ENCODE data around the gene C16orf87.

The C16orf87 gene

DNA sequence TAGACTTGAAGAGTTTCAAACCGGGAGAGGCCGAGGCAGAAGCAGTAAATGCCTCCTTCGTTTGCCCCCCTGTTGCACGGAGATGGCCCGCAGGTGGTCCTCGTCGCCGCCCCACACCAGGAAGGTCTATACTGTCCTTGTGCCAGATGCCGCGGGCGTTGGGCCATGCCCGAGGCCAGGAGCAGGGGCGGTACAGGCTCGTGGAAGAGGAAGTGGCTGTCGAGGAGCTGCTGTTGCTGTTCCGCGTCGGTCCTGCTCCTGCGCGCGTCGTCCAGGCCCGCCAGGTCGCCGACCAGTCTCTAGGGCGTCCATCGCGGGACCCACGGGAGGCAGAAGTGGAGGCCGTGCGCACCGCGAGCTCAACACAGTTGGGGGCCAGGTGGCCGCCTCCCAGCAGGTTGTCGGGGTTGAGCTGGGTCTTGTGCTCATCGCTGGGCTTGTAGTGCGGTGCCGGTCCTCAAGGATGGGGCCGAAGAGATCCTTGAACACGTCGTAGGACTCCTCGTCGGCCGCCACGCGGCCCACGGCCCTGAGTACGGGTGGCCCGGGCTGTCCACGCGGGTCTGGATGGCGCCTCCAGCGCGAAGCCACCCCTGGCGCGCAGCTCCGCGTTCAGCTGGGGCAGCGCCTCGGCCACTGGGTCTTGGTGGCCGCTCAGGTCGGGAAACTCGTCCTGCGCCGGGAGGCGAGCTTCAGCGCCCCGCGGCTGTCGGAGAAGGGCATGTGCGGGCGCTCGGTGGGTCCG, 13.1 kb upstream of the C16orf87 start:
- peaks cover 0 to 5% (median 2%) of the 10 kb centered on the region in 5 experiments for H3K9me3 ChIP-seq (ENCODE audit: control extremely low read depth in 1 of 5, control insufficient read depth in 4 of 5, insufficient read depth in 2 of 5, low read depth in 1 of 5, low read length in 4 of 5)
- DNase-seq: peak; percentile 9 to 57 (median 38)
- ChIA-PET CTCF (interaction anchor here (0.9 to 2.8 kb wide), 2 partner anchors 10 to 64 kb away, joined by 4 to 17 read pairs; no protein-coding TSS in a partner anchor), POLR2A (no interaction called here)
- 31% methylated on average over 57 of the region's 74 CpGs for WGBS (ENCODE audit: insufficient coverage)
- H3K4me1 ChIP-seq (ENCODE audit: control extremely low read depth in 1 of 4, control insufficient read depth in 4 of 4, insufficient read depth in 4 of 4, low read length in 3 of 4): peaks cover 0 to 3% (median 0%) of the 10 kb centered on the region in 4 experiments
- H3K36me3 ChIP-seq (ENCODE audit: control insufficient read depth in 4 of 4, insufficient read depth in 4 of 4, low read length in 3 of 4): no peaks in the 10 kb centered on the region
- peaks cover 0 to 19% (median 0%) of the 10 kb centered on the region in 5 experiments for H3K27me3 ChIP-seq (replicated peaks in 2 of 5; ENCODE audit: control insufficient read depth in 4 of 5, insufficient read depth in 5 of 5, low read length in 4 of 5)
- H3K27ac ChIP-seq (ENCODE audit: insufficient read depth in 1 of 2, low read depth in 1 of 2, low read length in 2 of 2, poor library complexity in 1 of 2, severe bottlenecking in 2 of 2): no peak overlapping the region
- H3K4me3 ChIP-seq (ENCODE audit: control insufficient read depth in 1 of 7, extremely low read depth in 1 of 7, insufficient read depth in 4 of 7, low read depth in 2 of 7, low read length in 6 of 7): peak overlapping the region in 3 of 7 experiments; percentile 24 to 52 (median 51)

GRCh38 chr16:46842192-46842895, 11.4 kb upstream of the C16orf87 start:
- Histone ChIP-seq H3K36me3 (ENCODE audit: control insufficient read depth in 4 of 4, insufficient read depth in 4 of 4, low read length in 3 of 4) (no peaks in the 10 kb centered on the region), H3K9me3 (ENCODE audit: control extremely low read depth in 1 of 5, control insufficient read depth in 4 of 5, insufficient read depth in 2 of 5, low read depth in 1 of 5, low read length in 4 of 5) (peaks cover 0 to 5% (median 2%) of the 10 kb centered on the region in 5 experiments), H3K27me3 (replicated peaks in 2 of 5; ENCODE audit: control insufficient read depth in 4 of 5, insufficient read depth in 5 of 5, low read length in 4 of 5) (peaks cover 0 to 19% (median 0%) of the 10 kb centered on the region in 5 experiments), H3K4me3 (ENCODE audit: control insufficient read depth in 1 of 7, extremely low read depth in 1 of 7, insufficient read depth in 4 of 7, low read depth in 2 of 7, low read length in 6 of 7) (no peak overlapping the region), H3K27ac (ENCODE audit: insufficient read depth in 1 of 2, low read depth in 1 of 2, low read length in 2 of 2, poor library complexity in 1 of 2, severe bottlenecking in 2 of 2) (no peak overlapping the region), H3K4me1 (ENCODE audit: control extremely low read depth in 1 of 4, control insufficient read depth in 4 of 4, insufficient read depth in 4 of 4, low read length in 3 of 4) (peaks cover 0 to 3% (median 0%) of the 10 kb centered on the region in 4 experiments)
- ChIA-PET CTCF (interaction anchor here (0.7 kb wide), 1 partner anchor 12 kb away, joined by 3 read pairs; no protein-coding TSS in a partner anchor), POLR2A (no interaction called here)
- no peak for DNase-seq
- WGBS (ENCODE audit: insufficient coverage): 100% methylated on average over 8 of the region's 18 CpGs

DNA sequence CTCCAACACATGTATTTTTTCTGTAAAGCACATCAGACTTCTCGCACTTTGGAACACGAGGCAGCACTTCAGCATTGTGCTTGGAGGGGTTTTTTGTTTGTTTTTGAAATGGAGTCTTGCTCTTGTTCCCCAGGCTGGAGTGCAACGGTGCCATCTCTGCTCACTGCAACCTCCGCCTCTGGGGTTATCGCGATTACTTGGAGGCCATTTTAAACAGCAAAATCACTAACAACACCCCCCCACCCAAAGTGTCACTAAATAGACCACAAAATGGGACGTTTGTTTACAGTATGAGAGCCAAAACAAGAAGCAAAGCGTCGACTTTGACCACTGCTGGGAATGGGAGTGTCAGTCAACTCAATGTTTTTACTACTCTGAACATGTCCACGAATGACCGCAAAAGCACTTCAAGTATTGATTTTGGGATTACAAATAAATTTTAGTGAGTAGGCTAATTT, 9.0 kb upstream of the C16orf87 start:
- DNase-seq: no peak
- H3K36me3 ChIP-seq (ENCODE audit: control insufficient read depth in 4 of 4, insufficient read depth in 4 of 4, low read length in 3 of 4): no peaks in the 10 kb centered on the region
- peaks cover 0 to 3% (median 0%) of the 10 kb centered on the region in 4 experiments for H3K4me1 ChIP-seq (ENCODE audit: control extremely low read depth in 1 of 4, control insufficient read depth in 4 of 4, insufficient read depth in 4 of 4, low read length in 3 of 4)
- H3K27ac ChIP-seq (ENCODE audit: insufficient read depth in 1 of 2, low read depth in 1 of 2, low read length in 2 of 2, poor library complexity in 1 of 2, severe bottlenecking in 2 of 2): no peak overlapping the region
- peaks cover 0 to 5% (median 2%) of the 10 kb centered on the region in 5 experiments for H3K9me3 ChIP-seq (ENCODE audit: control extremely low read depth in 1 of 5, control insufficient read depth in 4 of 5, insufficient read depth in 2 of 5, low read depth in 1 of 5, low read length in 4 of 5)
- peaks cover 0 to 15% (median 0%) of the 10 kb centered on the region in 5 experiments for H3K27me3 ChIP-seq (replicated peaks in 2 of 5; ENCODE audit: control insufficient read depth in 4 of 5, insufficient read depth in 5 of 5, low read length in 4 of 5)
- WGBS (ENCODE audit: insufficient coverage): 87% methylated on average over 7 of the region's 11 CpGs
- no peak overlapping the region for H3K4me3 ChIP-seq (ENCODE audit: control insufficient read depth in 1 of 7, extremely low read depth in 1 of 7, insufficient read depth in 4 of 7, low read depth in 2 of 7, low read length in 6 of 7)
- ChIA-PET POLR2A (no interaction called here), CTCF (interaction anchor here (1.0 kb wide), 2 partner anchors 11 to 14 kb away, joined by 3 to 6 read pairs; no protein-coding TSS in a partner anchor)

DNA sequence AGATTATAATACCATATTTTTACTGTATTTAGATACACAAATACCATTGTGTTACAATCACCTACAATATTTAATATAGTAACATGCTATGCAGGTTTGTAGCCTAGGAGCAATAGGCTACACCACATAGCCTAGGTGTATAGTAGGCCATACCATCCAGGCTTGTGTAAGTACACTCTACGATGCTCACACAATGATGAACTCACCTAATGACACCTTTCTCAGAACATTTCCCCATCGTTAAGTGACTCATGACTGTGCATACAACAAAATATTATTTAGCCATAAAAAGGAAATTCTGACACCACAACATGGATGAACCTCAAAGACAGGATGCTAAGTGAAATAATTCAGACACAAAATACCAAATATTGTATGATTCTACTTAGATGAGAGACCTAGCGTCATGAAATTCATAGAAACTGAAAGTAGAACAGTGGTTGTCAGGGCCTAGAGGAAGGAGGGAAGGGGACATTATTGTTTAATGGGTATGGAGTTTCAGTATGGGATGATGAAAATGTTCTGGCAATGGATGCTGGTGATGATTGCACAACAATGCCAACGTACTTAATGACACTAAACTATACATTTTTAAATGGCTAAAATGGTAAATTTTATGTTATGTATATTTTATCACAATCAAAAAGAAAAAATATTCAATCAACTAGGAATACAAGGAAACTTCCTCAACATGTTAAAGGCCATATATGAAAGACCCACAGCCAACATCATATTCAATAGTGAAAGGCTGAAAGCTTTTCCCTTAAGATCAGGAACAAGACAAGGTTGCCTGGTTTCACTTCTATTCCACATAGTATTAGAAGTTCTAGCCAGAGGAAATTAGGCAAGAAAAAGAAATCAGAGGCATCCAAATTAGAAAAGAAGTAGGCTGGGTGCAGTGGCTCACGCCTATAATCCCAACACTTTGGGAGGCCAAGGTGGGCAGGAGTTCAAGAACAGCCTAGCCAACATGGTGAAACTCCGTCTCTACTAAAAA, 5.9 kb upstream of the C16orf87 start:
- H3K9me3 ChIP-seq (ENCODE audit: control extremely low read depth in 1 of 5, control insufficient read depth in 4 of 5, insufficient read depth in 2 of 5, low read depth in 1 of 5, low read length in 4 of 5): no peaks in the 10 kb centered on the region
- no peak for DNase-seq
- no peak overlapping the region for H3K4me3 ChIP-seq (ENCODE audit: control insufficient read depth in 1 of 7, extremely low read depth in 1 of 7, insufficient read depth in 4 of 7, low read depth in 2 of 7, low read length in 6 of 7)
- no peaks in the 10 kb centered on the region for H3K36me3 ChIP-seq (ENCODE audit: control insufficient read depth in 4 of 4, insufficient read depth in 4 of 4, low read length in 3 of 4)
- H3K27me3 ChIP-seq (replicated peaks in 2 of 5; ENCODE audit: control insufficient read depth in 4 of 5, insufficient read depth in 5 of 5, low read length in 4 of 5): peaks cover 0 to 2% (median 0%) of the 10 kb centered on the region in 5 experiments
- H3K27ac ChIP-seq (ENCODE audit: insufficient read depth in 1 of 2, low read depth in 1 of 2, low read length in 2 of 2, poor library complexity in 1 of 2, severe bottlenecking in 2 of 2): no peak overlapping the region
- POLR2A ChIA-PET: no interaction called here
- 100% methylated on average over 4 of the region's 6 CpGs for WGBS (ENCODE audit: insufficient coverage)
- CTCF ChIA-PET: no interaction called here
- H3K4me1 ChIP-seq (ENCODE audit: control extremely low read depth in 1 of 4, control insufficient read depth in 4 of 4, insufficient read depth in 4 of 4, low read length in 3 of 4): peaks cover 0 to 2% (median 0%) of the 10 kb centered on the region in 4 experiments

- WGBS (ENCODE audit: insufficient coverage): 100% methylated on average over 1 of the region's 2 CpGs
- no peak for DNase-seq
- Histone ChIP-seq H3K4me3 (ENCODE audit: control insufficient read depth in 1 of 7, extremely low read depth in 1 of 7, insufficient read depth in 4 of 7, low read depth in 2 of 7, low read length in 6 of 7) (no peak overlapping the region), H3K27me3 (replicated peaks in 2 of 5; ENCODE audit: control insufficient read depth in 4 of 5, insufficient read depth in 5 of 5, low read length in 4 of 5) (peaks cover 0 to 2% (median 0%) of the 10 kb centered on the region in 5 experiments), H3K9me3 (ENCODE audit: control extremely low read depth in 1 of 5, control insufficient read depth in 4 of 5, insufficient read depth in 2 of 5, low read depth in 1 of 5, low read length in 4 of 5) (no peaks in the 10 kb centered on the region), H3K4me1 (ENCODE audit: control extremely low read depth in 1 of 4, control insufficient read depth in 4 of 4, insufficient read depth in 4 of 4, low read length in 3 of 4) (peaks cover 4 to 18% (median 13%) of the 10 kb centered on the region in 4 experiments), H3K27ac (ENCODE audit: insufficient read depth in 1 of 2, low read depth in 1 of 2, low read length in 2 of 2, poor library complexity in 1 of 2, severe bottlenecking in 2 of 2) (no peak overlapping the region), H3K36me3 (ENCODE audit: control insufficient read depth in 4 of 4, insufficient read depth in 4 of 4, low read length in 3 of 4) (no peaks in the 10 kb centered on the region)
- POLR2A ChIA-PET: no interaction called here
- CTCF ChIA-PET: interaction anchor here (0.7 to 1.7 kb wide), 4 partner anchors 14 to 158 kb away, joined by 3 to 5 read pairs (median 3); no protein-coding TSS in a partner anchor
Measured at GRCh38 chr16:46833460-46833800, 2.5 kb upstream of the C16orf87 start.

- H3K4me1 ChIP-seq (ENCODE audit: control extremely low read depth in 1 of 4, control insufficient read depth in 4 of 4, insufficient read depth in 4 of 4, low read length in 3 of 4): peaks cover 4 to 18% (median 14%) of the 10 kb centered on the region in 4 experiments
- DNase-seq: no peak
- H3K36me3 ChIP-seq (ENCODE audit: control insufficient read depth in 4 of 4, insufficient read depth in 4 of 4, low read length in 3 of 4): no peaks in the 10 kb centered on the region
- H3K27me3 ChIP-seq (replicated peaks in 2 of 5; ENCODE audit: control insufficient read depth in 4 of 5, insufficient read depth in 5 of 5, low read length in 4 of 5): peaks cover 0 to 2% (median 0%) of the 10 kb centered on the region in 5 experiments
- no peaks in the 10 kb centered on the region for H3K9me3 ChIP-seq (ENCODE audit: control extremely low read depth in 1 of 5, control insufficient read depth in 4 of 5, insufficient read depth in 2 of 5, low read depth in 1 of 5, low read length in 4 of 5)
- CTCF ChIA-PET: interaction anchor here (0.7 to 1.7 kb wide), 6 partner anchors 13 to 158 kb away, joined by 3 to 5 read pairs (median 4); no protein-coding TSS in a partner anchor
- no peak overlapping the region for H3K4me3 ChIP-seq (ENCODE audit: control insufficient read depth in 1 of 7, extremely low read depth in 1 of 7, insufficient read depth in 4 of 7, low read depth in 2 of 7, low read length in 6 of 7)
- H3K27ac ChIP-seq (ENCODE audit: insufficient read depth in 1 of 2, low read depth in 1 of 2, low read length in 2 of 2, poor library complexity in 1 of 2, severe bottlenecking in 2 of 2): no peak overlapping the region
- POLR2A ChIA-PET: no interaction called here
- 100% methylated on average over 5 of the region's 7 CpGs for WGBS (ENCODE audit: insufficient coverage)
Measured at GRCh38 chr16:46832757-46833459, 1.9 kb upstream of the C16orf87 start.
